MM.1S (cell line): ENCODE data around the gene NBEAL2.

ENCODE experiments used
- DNase-seq: peaks from one replicate; pipeline ENCODE4 v3.0.0-alpha.2; 2015
- H2AFZ ChIP-seq: fragments of 300-600 bp; sonication (generic); 2 replicates; pipeline ENCODE4 v1.6.0; 2016; ENCODE audit warnings: antibody characterized with exemption, low read length
- H3F3A ChIP-seq: fragments of 300-600 bp; sonication (generic); 2 replicates; pipeline ENCODE4 v1.6.1; 2016; ENCODE audit warnings: mild to moderate bottlenecking, antibody characterized with exemption, low read length, moderate library complexity, mixed read lengths; ENCODE audit not compliant: insufficient read depth
- H3K27ac ChIP-seq: fragments of 300-600 bp; sonication (generic); 2 replicates; pipeline ENCODE4 v1.5.1; 2016; ENCODE audit warnings: mild to moderate bottlenecking, low read length
- H3K27me3 ChIP-seq: fragments of 300-600 bp; sonication (generic); replicated peaks from 2 replicates; pipeline ENCODE4 v1.6.0; 2016; ENCODE audit warnings: low read length; ENCODE audit not compliant: insufficient read depth
- H3K36me3 ChIP-seq: fragments of 300-600 bp; sonication (generic); replicated peaks from 2 replicates; pipeline ENCODE4 v1.6.1; 2016; ENCODE audit warnings: mild to moderate bottlenecking, low read length, mixed read lengths; ENCODE audit not compliant: insufficient read depth
- H3K4me1 ChIP-seq: fragments of 300-600 bp; sonication (generic); 2 replicates; pipeline ENCODE4 v1.6.1; 2016; ENCODE audit warnings: low read length, mixed read lengths
- H3K4me2 ChIP-seq: fragments of 300-600 bp; sonication (generic); 2 replicates; pipeline ENCODE4 v1.6.0; 2016; ENCODE audit warnings: low read depth, low read length
- H3K4me3 ChIP-seq: fragments of 300-600 bp; sonication (generic); 2 replicates; pipeline ENCODE4 v1.5.1; 2016; ENCODE audit warnings: low read length, mixed read lengths
- H3K79me2 ChIP-seq: fragments of 300-600 bp; sonication (generic); 2 replicates; pipeline ENCODE4 v1.6.1; 2016; ENCODE audit warnings: mixed run types, low read length, mixed read lengths
- H3K9ac ChIP-seq: fragments of 300-600 bp; sonication (generic); 2 replicates; pipeline ENCODE4 v1.6.1; 2016; ENCODE audit warnings: low read length, mixed read lengths
- H3K9me2 ChIP-seq: fragments of 300-600 bp; sonication (generic); replicated peaks from 2 replicates; pipeline ENCODE4 v1.6.1; 2016; ENCODE audit warnings: mild to moderate bottlenecking, low read length, mixed read lengths; ENCODE audit not compliant: insufficient read depth
- H3K9me3 ChIP-seq: fragments of 300-600 bp; sonication (generic); replicated peaks from 2 replicates; pipeline ENCODE4 v1.6.1; 2016; ENCODE audit warnings: mild to moderate bottlenecking, low read length, mixed read lengths; ENCODE audit not compliant: insufficient read depth
- H4K20me1 ChIP-seq: fragments of 300-600 bp; sonication (generic); 2 replicates; pipeline ENCODE4 v1.6.1; 2016; ENCODE audit warnings: mild to moderate bottlenecking, low read length, moderate library complexity, mixed read lengths; ENCODE audit not compliant: insufficient read depth
- EZH2 ChIP-seq: fragments of 300-600 bp; sonication (generic); optimal IDR thresholded peaks from 2 replicates; pipeline ENCODE3; 2017; ENCODE audit warnings: low read depth, mild to moderate bottlenecking, antibody characterized with exemption, low read length, mixed read lengths
- EZH2phosphoT487 ChIP-seq: fragments of 300-600 bp; sonication (generic); IDR thresholded peaks from 2 replicates; pipeline ENCODE4 v1.6.1; 2018; ENCODE audit warnings: antibody characterized with exemption, low read length
- TF ChIP-seq, protein P1 (sequence below): fragments of 300-600 bp; sonication (generic); IDR thresholded peaks from 2 replicates; pipeline ENCODE4 v1.5.1; 2016; ENCODE audit warnings: antibody characterized with exemption, low read length, mixed read lengths

The NBEAL2 gene

GRCh38 chr3:47002171-47003055 is 22.9 kb downstream of the NBEAL2 start:
- Histone ChIP-seq H3K4me2 (no peak overlapping the region), H3K4me1 (no peaks in the 10 kb centered on the region), H3K9ac (no peak overlapping the region), H3K9me3 (no peaks in the 10 kb centered on the region), H3K4me3 (no peak overlapping the region), H4K20me1 (no peaks in the 10 kb centered on the region), H3K36me3 (no peaks in the 10 kb centered on the region; the same call in 1 of the 2 replicates), H3K27ac (no peak overlapping the region), H3K27me3 (no peaks in the 10 kb centered on the region), H3F3A (no peaks in the 10 kb centered on the region), H2AFZ (no peak overlapping the region), H3K79me2 (no peaks in the 10 kb centered on the region), H3K9me2 (no peaks in the 10 kb centered on the region)
- TF ChIP-seq, protein P1, sequence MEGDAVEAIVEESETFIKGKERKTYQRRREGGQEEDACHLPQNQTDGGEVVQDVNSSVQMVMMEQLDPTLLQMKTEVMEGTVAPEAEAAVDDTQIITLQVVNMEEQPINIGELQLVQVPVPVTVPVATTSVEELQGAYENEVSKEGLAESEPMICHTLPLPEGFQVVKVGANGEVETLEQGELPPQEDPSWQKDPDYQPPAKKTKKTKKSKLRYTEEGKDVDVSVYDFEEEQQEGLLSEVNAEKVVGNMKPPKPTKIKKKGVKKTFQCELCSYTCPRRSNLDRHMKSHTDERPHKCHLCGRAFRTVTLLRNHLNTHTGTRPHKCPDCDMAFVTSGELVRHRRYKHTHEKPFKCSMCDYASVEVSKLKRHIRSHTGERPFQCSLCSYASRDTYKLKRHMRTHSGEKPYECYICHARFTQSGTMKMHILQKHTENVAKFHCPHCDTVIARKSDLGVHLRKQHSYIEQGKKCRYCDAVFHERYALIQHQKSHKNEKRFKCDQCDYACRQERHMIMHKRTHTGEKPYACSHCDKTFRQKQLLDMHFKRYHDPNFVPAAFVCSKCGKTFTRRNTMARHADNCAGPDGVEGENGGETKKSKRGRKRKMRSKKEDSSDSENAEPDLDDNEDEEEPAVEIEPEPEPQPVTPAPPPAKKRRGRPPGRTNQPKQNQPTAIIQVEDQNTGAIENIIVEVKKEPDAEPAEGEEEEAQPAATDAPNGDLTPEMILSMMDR, result no peak
- TF ChIP-seq EZH2phosphoT487, result no peak
- no peak for TF ChIP-seq EZH2
- no peak for DNase-seq

- no peaks in the 10 kb centered on the region; the same call in 1 of the 2 replicates for H3K36me3 ChIP-seq
- TF ChIP-seq EZH2phosphoT487, result no peak
- TF ChIP-seq, protein P1, result no peak
- no peak for TF ChIP-seq EZH2
Observed at GRCh38 chr3:47003056-47003410, 23.6 kb downstream of the NBEAL2 start.

DNA sequence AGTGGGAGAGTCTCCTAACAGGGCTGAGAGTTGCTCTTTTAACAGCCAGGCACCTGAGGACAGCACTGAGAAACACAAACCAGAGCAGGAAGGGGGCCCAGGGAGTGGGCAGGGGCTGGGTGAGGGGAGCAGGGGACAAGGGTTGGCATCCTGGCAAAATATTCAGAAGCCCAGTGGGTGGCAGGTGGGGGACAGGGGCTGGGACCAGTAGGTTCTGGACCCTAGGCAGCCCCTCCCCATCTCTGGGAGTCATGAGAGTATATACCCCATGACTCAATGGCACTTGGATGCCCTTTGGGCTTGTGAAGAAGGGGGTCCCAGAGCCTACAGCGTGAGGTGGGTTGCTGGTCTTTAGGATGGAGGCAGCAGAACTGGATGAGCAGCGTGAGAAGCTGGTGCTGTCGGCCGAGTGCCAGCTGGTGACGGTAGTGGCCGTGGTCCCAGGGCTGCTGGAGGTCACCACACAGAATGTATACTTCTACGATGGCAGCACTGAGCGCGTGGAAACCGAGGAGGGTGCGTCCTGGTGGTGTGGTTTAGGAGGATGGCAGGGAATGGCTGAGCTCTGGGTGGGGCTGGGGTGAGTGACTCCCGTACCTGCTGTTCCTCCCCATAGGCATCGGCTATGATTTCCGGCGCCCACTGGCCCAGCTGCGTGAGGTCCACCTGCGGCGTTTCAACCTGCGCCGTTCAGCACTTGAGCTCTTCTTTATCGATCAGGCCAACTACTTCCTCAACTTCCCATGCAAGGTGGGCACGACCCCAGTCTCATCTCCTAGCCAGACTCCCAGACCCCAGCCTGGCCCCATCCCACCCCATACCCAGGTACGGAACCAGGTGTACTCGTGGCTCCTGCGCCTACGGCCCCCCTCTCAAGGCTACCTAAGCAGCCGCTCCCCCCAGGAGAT is 24.2 kb downstream of the NBEAL2 start:
- Histone ChIP-seq H3K4me1 (no peaks in the 10 kb centered on the region), H3K27ac (no peak overlapping the region), H3K36me3 (no peaks in the 10 kb centered on the region; the same call in 1 of the 2 replicates), H3K9me2 (no peaks in the 10 kb centered on the region), H4K20me1 (no peaks in the 10 kb centered on the region), H3K4me3 (no peak overlapping the region), H3K79me2 (no peaks in the 10 kb centered on the region), H3K4me2 (no peak overlapping the region), H3F3A (no peaks in the 10 kb centered on the region), H2AFZ (no peak overlapping the region), H3K9me3 (no peaks in the 10 kb centered on the region), H3K9ac (no peak overlapping the region), H3K27me3 (no peaks in the 10 kb centered on the region)
- no peak for DNase-seq
- TF ChIP-seq EZH2 (no peak), EZH2phosphoT487 (no peak)
- TF ChIP-seq, protein P1, result no peak

More at GRCh38 chr3:47003056-47003410, 23.6 kb downstream of the NBEAL2 start:
- H4K20me1 ChIP-seq, result no peaks in the 10 kb centered on the region
- H3K4me3 ChIP-seq, result no peak overlapping the region
- no peak for DNase-seq
- no peak overlapping the region for H3K4me2 ChIP-seq
- H3K9ac ChIP-seq, result no peak overlapping the region
- H3K9me3 ChIP-seq, result no peaks in the 10 kb centered on the region
- no peaks in the 10 kb centered on the region for H3K79me2 ChIP-seq
- H3K4me1 ChIP-seq, result no peaks in the 10 kb centered on the region
- H2AFZ ChIP-seq, result no peak overlapping the region
- no peaks in the 10 kb centered on the region for H3K27me3 ChIP-seq
- no peaks in the 10 kb centered on the region for H3K9me2 ChIP-seq
- H3K27ac ChIP-seq, result no peak overlapping the region
- no peaks in the 10 kb centered on the region for H3F3A ChIP-seq
